Suprapubic skin (tissue), 4 donors: Measurements from ENCODE around the gene SYNM.

Experiments
- EP300 ChIP-seq: sonication (generic); formaldehyde crosslinking; IDR thresholded peaks from one replicate; pipeline ENCODE4 v1.6.1; 2017; ENCODE audit warnings: antibody characterized with exemption
- POLR2A ChIP-seq, 2 donors: fragments of 450-650 bp; IDR thresholded peaks; one replicate each; pipeline ENCODE4 v1.6.1; 2017; ENCODE audit warnings: antibody characterized with exemption in 2 of 2, mild to moderate bottlenecking in 2 of 2, moderate library complexity in 2 of 2
- POLR2AphosphoS5 ChIP-seq, 3 donors: sonication (generic); formaldehyde crosslinking; IDR thresholded peaks; one replicate each; pipeline ENCODE4 v1.6.1; 2017; ENCODE audit warnings: antibody characterized with exemption in 3 of 3
- TF ChIP-seq, protein P1 (sequence below), 2 donors: fragments of 200-600 bp in 1 of 2; fragments of 450-650 bp in 1 of 2; sonication (generic) in 1 of 2; IDR thresholded peaks; one replicate each; pipeline ENCODE4 v1.5.1; 2016 to 2019; ENCODE audit warnings: antibody characterized with exemption in 2 of 2, mild to moderate bottlenecking in 1 of 2, moderate library complexity in 1 of 2

DNA sequence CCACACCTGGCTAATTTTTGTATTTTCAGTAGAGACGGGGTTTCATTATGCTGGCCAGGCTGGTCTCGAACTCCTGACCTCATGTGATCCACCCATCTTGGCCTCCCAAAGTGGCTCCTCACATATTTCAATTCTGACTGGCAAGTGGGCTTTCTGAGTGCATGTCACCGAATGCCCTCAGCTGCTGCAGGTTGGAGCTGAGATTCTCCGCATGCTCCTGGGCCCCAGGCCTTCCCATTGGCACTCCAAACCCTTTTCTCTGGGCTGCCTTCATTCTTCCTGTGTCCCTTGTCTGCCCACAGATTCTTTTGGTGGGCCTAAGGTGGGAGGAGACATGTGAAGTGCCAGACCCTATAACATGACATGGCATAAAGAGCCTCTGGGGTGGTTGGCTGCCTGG, 67.3 kb downstream of the SYNM start:
- TF ChIP-seq POLR2AphosphoS5 (IDR thresholded peaks at IDR 0.05) (no peak), POLR2A (IDR thresholded peaks at IDR 0.05) (no peak), EP300 (no peak)
- TF ChIP-seq, protein P1, sequence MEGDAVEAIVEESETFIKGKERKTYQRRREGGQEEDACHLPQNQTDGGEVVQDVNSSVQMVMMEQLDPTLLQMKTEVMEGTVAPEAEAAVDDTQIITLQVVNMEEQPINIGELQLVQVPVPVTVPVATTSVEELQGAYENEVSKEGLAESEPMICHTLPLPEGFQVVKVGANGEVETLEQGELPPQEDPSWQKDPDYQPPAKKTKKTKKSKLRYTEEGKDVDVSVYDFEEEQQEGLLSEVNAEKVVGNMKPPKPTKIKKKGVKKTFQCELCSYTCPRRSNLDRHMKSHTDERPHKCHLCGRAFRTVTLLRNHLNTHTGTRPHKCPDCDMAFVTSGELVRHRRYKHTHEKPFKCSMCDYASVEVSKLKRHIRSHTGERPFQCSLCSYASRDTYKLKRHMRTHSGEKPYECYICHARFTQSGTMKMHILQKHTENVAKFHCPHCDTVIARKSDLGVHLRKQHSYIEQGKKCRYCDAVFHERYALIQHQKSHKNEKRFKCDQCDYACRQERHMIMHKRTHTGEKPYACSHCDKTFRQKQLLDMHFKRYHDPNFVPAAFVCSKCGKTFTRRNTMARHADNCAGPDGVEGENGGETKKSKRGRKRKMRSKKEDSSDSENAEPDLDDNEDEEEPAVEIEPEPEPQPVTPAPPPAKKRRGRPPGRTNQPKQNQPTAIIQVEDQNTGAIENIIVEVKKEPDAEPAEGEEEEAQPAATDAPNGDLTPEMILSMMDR (IDR thresholded peaks at IDR 0.05): no peak
